Ectodermal cell (in vitro differentiated cells): ENCODE results near the gene SMCO4.
A peak's percentile ranks its signal among the peaks of the same experiment; 100 is the strongest.

Experiments used
- H3K27ac ChIP-seq: 2 replicates; pipeline ENCODE4 v1.7.0; 2013; ENCODE audit warnings: mild to moderate bottlenecking, low read depth, low read length; ENCODE audit not compliant: insufficient read depth, poor library complexity, severe bottlenecking
- H3K27me3 ChIP-seq: 2 replicates; pipeline ENCODE4 v1.7.0; 2013; ENCODE audit warnings: mild to moderate bottlenecking, low read length; ENCODE audit not compliant: insufficient read depth, control insufficient read depth, poor library complexity, severe bottlenecking
- H3K36me3 ChIP-seq: one replicate; pipeline ENCODE4 v1.7.0; 2013; ENCODE audit warnings: low read length; ENCODE audit not compliant: control insufficient read depth, insufficient read depth
- H3K4me1 ChIP-seq: one replicate; pipeline ENCODE4 v1.7.0; 2013; ENCODE audit warnings: low read length; ENCODE audit not compliant: control insufficient read depth, insufficient read depth
- H3K4me3 ChIP-seq: 2 replicates; pipeline ENCODE4 v1.7.0; 2013; ENCODE audit warnings: low read depth, low read length, control low read depth; ENCODE audit not compliant: insufficient read depth
- H3K9me3 ChIP-seq: 2 replicates; pipeline ENCODE4 v1.7.0; 2013; ENCODE audit warnings: mild to moderate bottlenecking, low read length, moderate library complexity; ENCODE audit not compliant: control insufficient read depth
- WGBS, 2 experiments: methylation state at CpG; one replicate each; pipeline ENCODE4 v1.1.7; 2013; ENCODE audit warnings: missing lambda C conversion rate in 2 of 2; 5-methylcytosine and 5-hydroxymethylcytosine counted together

Gene SMCO4

GRCh38 chr11:93481279-93481678 is 61.9 kb downstream of the SMCO4 start:
- peaks cover 30% of the 10 kb centered on the region for H3K4me1 ChIP-seq
- no peak overlapping the region for H3K4me3 ChIP-seq
- no peaks in the 10 kb centered on the region for H3K9me3 ChIP-seq
- no peaks in the 10 kb centered on the region for H3K27me3 ChIP-seq
- H3K36me3 ChIP-seq, result no peaks in the 10 kb centered on the region
- no peak overlapping the region for H3K27ac ChIP-seq
- 91% methylated on average over 16 of the region's 16 CpGs for WGBS, 2 experiments

DNA sequence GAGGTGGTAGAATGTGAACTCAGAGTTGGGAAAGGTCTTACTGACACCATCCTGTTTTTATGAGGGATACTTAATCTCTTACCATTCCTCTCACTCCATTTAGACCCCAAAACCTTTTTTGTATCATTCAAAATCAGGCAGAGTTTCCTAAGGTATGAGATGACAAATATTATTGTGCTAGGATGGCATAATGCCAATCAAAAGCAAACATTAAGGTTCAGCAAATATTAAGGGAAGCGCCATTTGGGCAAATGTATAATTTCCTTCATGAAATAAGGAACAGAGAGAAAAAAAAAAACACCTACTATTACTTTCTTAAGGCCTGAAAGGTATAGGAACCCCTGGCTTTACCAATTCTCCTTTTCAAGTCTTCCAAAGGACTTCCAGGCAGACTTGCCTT is 62.4 kb downstream of the SMCO4 start:
- no peak overlapping the region for H3K27ac ChIP-seq
- H3K4me1 ChIP-seq, result peaks cover 30% of the 10 kb centered on the region
- no peaks in the 10 kb centered on the region for H3K36me3 ChIP-seq
- H3K9me3 ChIP-seq, result no peaks in the 10 kb centered on the region
- WGBS, 2 experiments, result 100% methylated on average over 1 of the region's 1 CpG; no CpG with 5 or more reads in 1 of the 2 experiments
- H3K27me3 ChIP-seq, result no peaks in the 10 kb centered on the region
- no peak overlapping the region for H3K4me3 ChIP-seq

- 95 to 96% methylated on average over 6 of the region's 6 CpGs for WGBS, 2 experiments
- H3K4me1 ChIP-seq, result peaks cover 30% of the 10 kb centered on the region
- H3K4me3 ChIP-seq, result no peak overlapping the region
Measured at GRCh38 chr11:93480256-93480655, 62.9 kb downstream of the SMCO4 start.

GRCh38 chr11:93478841-93479240 is 64.3 kb downstream of the SMCO4 start:
- Histone ChIP-seq H3K9me3 (no peaks in the 10 kb centered on the region), H3K27me3 (no peaks in the 10 kb centered on the region), H3K4me3 (no peak overlapping the region), H3K36me3 (no peaks in the 10 kb centered on the region), H3K27ac (no peak overlapping the region), H3K4me1 (peaks cover 27% of the 10 kb centered on the region)
- 92 to 93% methylated on average over 19 of the region's 19 CpGs for WGBS, 2 experiments

More at GRCh38 chr11:93480256-93480655, 62.9 kb downstream of the SMCO4 start:
- Histone ChIP-seq H3K9me3 (no peaks in the 10 kb centered on the region), H3K36me3 (no peaks in the 10 kb centered on the region), H3K27ac (no peak overlapping the region), H3K27me3 (no peaks in the 10 kb centered on the region)

DNA sequence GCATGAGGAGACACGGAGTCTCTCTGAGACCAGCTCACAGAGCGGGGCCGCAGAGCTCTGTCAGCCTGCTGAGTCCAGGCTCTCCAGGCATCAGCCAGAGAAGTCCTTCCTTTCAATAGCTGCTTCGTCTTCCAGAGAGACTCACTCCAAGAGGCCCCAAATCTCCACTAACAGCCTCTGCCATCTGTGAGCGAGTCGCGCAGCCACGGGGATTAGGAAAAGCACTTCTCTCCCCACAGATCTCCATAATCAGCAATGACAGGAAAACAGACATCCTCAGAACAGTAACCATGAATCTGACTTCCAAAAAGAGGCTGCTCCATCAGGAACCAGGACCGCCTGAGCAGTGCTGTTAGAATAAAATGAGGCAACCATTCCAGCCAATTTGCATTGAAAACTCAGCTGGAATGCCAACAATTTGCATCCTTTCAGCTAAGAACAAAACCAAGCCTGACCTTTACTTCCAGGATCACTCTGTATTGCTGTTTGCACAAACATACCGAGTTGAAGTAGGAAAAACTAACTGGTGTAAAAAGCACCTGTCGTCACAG is 65.4 kb downstream of the SMCO4 start:
- H3K9me3 ChIP-seq, result no peaks in the 10 kb centered on the region
- H3K27me3 ChIP-seq, result no peaks in the 10 kb centered on the region
- WGBS, 2 experiments, result 10 to 16% methylated on average over 11 of the region's 11 CpGs
- peaks cover 17% of the 10 kb centered on the region for H3K4me1 ChIP-seq
- H3K36me3 ChIP-seq, result no peaks in the 10 kb centered on the region
- no peak overlapping the region for H3K4me3 ChIP-seq
- peak overlapping the region; percentile 80 for H3K27ac ChIP-seq

DNA sequence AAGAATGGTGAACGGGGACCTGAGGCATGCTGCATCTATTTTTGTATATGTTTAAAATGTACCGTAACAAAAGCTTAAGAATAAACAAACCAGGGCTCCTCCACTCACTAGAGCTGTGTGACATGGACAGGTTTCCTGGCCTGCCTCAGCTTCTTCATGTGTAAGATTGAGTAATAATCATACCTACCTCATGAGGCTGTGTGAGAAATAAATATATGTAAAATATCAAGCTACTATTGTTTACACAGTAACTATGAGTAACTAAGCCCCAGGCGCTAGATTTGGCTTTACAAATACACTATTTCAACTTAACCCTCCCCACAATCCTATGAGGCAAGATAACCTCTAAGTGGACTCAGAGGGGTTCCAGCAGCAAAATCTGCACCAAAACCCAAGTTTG is 66.4 kb downstream of the SMCO4 start:
- peaks cover 17% of the 10 kb centered on the region for H3K4me1 ChIP-seq
- 92 to 93% methylated on average over 3 of the region's 3 CpGs for WGBS, 2 experiments
- H3K36me3 ChIP-seq, result no peaks in the 10 kb centered on the region
- no peak overlapping the region for H3K27ac ChIP-seq
- H3K9me3 ChIP-seq, result no peaks in the 10 kb centered on the region
- H3K4me3 ChIP-seq, result no peak overlapping the region
- no peaks in the 10 kb centered on the region for H3K27me3 ChIP-seq

- Histone ChIP-seq H3K36me3 (no peaks in the 10 kb centered on the region), H3K4me3 (no peak overlapping the region), H3K27me3 (no peaks in the 10 kb centered on the region), H3K27ac (no peak overlapping the region), H3K9me3 (no peaks in the 10 kb centered on the region), H3K4me1 (peaks cover 17% of the 10 kb centered on the region)
- WGBS, 2 experiments, result 88 to 94% methylated on average over 1 of the region's 1 CpG
Measured at GRCh38 chr11:93474123-93474522, 69.1 kb downstream of the SMCO4 start.

DNA sequence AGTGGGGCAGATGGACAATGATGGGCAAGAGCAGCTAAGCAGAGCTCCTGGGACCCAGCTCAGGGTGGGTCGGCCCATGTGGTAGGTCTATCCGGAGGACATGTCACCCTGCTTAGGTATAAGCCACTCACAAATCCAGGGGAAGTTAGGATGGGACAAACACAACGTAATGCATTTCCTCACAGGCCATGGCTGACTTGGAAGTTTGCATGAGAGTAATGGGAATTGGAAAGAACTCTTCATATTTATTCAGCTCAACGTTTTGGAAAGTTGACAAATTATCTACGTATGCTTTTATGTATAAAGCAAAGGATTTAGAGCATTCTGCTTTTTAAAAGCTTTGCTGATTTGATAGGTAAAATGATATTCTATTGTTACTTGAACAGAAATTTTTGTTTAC is 74.9 kb downstream of the SMCO4 start:
- Histone ChIP-seq H3K9me3 (no peaks in the 10 kb centered on the region), H3K27ac (no peak overlapping the region), H3K27me3 (no peaks in the 10 kb centered on the region), H3K4me1 (no peaks in the 10 kb centered on the region), H3K36me3 (no peaks in the 10 kb centered on the region), H3K4me3 (no peak overlapping the region)
- 94 to 97% methylated on average over 5 of the region's 5 CpGs for WGBS, 2 experiments

DNA sequence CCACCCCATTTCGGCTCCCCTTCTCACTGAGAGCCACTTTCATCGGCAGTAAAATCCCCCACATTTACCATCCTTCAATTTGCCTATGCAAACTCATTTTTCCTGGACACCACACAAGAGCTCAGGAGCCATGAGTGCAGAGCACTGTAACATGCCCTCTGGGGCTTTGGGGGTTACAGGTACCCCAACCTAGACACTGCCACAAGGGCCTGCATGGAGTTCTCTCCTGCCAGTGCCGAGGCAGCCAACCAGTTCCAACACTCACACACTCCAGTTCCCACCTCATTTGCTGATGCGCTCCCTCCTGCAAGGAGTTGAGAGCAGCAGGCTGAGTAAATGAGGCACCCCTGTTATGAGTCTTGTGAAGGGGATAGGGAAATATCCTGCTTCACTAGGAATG is 76.1 kb downstream of the SMCO4 start:
- no peak overlapping the region for H3K27ac ChIP-seq
- no peak overlapping the region for H3K4me3 ChIP-seq
- no peaks in the 10 kb centered on the region for H3K36me3 ChIP-seq
- no peaks in the 10 kb centered on the region for H3K27me3 ChIP-seq
- no peaks in the 10 kb centered on the region for H3K9me3 ChIP-seq
- WGBS, 2 experiments, result 93 to 99% methylated on average over 3 to 4 of the region's 4 CpGs
- no peaks in the 10 kb centered on the region for H3K4me1 ChIP-seq

DNA sequence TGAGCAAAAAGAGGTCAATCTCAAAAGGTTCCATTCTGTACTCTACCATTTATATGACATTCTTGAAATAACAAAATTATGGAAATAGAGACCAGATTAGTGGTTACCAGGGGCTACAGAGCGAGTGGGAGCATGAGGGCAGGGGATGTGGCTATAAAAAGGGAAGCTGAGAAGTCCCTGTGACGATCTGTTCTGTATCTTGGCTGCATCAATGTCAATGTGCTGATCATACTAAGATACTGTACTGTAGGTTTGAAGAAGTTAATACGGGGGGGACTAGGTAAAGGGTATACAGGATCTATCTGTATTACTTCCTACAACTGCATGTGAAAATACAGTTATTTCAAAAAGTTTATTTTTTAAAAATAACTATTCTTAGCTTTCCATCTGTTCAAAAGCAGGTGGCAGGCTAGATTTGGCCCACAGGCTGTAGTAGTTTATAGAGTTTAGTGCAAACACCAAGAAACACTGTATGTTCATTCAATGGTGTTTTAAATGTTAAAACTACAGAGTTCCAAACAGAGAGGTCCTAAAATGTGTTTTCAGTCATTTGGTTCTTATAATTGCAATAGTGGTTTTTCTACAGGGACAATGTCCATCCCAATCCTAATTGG is 78.2 kb downstream of the SMCO4 start:
- Histone ChIP-seq H3K27ac (no peak overlapping the region), H3K9me3 (no peaks in the 10 kb centered on the region), H3K36me3 (no peaks in the 10 kb centered on the region), H3K4me3 (no peak overlapping the region), H3K27me3 (no peaks in the 10 kb centered on the region), H3K4me1 (no peaks in the 10 kb centered on the region)
- WGBS, 2 experiments, result 86 to 92% methylated on average over 2 to 3 of the region's 3 CpGs
